HUES64 (cell line): Measurements from ENCODE around the gene PLXNA1.

Source experiments
- H3K27ac ChIP-seq: 2 replicates; pipeline ENCODE4 v1.7.0; 2013; ENCODE audit warnings: low read depth, low read length, inconsistent platforms
- H3K27me3 ChIP-seq: 2 replicates; pipeline ENCODE4 v1.6.1; 2013; ENCODE audit warnings: mild to moderate bottlenecking, low read length; ENCODE audit not compliant: insufficient read depth
- H3K36me3 ChIP-seq: 2 replicates; pipeline ENCODE4 v1.6.1; 2013; ENCODE audit warnings: mild to moderate bottlenecking, low read length; ENCODE audit not compliant: insufficient read depth
- H3K4me1 ChIP-seq: 2 replicates; pipeline ENCODE4 v1.6.1; 2013; ENCODE audit warnings: mild to moderate bottlenecking, low read length, moderate library complexity; ENCODE audit not compliant: insufficient read depth
- H3K4me3 ChIP-seq: 2 replicates; pipeline ENCODE4 v1.5.1; 2013; ENCODE audit warnings: mild to moderate bottlenecking, low read length, moderate library complexity
- H3K9ac ChIP-seq: 2 replicates; pipeline ENCODE4 v1.6.1; 2013; ENCODE audit warnings: mild to moderate bottlenecking, low read depth, low read length
- H3K9me3 ChIP-seq: 2 replicates; pipeline ENCODE4 v1.6.1; 2013; ENCODE audit warnings: low read depth, low read length; ENCODE audit not compliant: insufficient read depth
- WGBS: fragments of 150-250, 120-280 bp; methylation state at CpG from one replicate; pipeline ENCODE4 v1.1.7; 2013; ENCODE audit warnings: missing lambda C conversion rate; 5-methylcytosine and 5-hydroxymethylcytosine counted together

PLXNA1 gene

DNA sequence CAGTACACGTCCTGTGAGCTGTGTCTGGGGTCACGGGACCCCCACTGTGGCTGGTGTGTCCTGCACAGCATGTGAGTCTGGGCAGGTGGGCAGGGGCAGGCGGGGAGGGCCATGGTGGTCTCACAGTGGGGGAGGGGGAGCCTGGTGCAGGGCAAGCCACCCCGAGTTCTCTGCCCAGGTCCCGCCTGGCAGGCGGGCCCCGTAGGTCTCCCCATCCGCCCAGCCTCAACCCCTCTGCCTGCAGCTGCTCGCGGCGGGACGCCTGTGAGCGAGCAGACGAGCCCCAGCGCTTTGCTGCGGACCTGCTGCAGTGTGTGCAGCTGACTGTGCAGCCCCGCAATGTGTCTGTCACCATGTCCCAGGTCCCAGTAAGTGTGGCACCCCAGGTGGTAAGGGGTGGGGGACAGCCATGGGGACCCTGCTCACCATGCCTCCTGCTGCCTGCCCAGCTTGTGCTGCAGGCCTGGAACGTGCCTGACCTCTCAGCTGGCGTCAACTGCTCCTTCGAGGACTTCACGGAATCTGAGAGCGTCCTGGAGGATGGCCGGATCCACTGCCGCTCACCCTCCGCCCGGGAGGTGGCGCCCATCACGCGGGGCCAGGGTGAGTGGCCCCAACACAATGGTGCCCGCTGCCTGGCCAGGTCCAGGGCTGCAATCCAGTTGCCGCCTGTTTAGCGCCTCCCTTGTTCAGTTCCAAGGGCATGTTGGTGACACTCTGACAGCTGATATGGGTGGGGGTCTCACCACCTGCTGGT lies 21.9 kb downstream of the PLXNA1 start:
- no peaks in the 10 kb centered on the region for H3K27me3 ChIP-seq
- H3K9me3 ChIP-seq: no peaks in the 10 kb centered on the region
- H3K4me1 ChIP-seq: peaks cover 13% of the 10 kb centered on the region
- H3K27ac ChIP-seq: no peak overlapping the region
- H3K36me3 ChIP-seq: peaks cover 8% of the 10 kb centered on the region; the same call in 1 of the 2 replicates
- H3K4me3 ChIP-seq: no peak overlapping the region
- no peak overlapping the region for H3K9ac ChIP-seq
- WGBS: 93% methylated on average over 32 of the region's 32 CpGs

GRCh38 chr3:127005864-127006500 lies 23.1 kb downstream of the PLXNA1 start:
- Histone ChIP-seq H3K36me3 (peaks cover 8% of the 10 kb centered on the region; the same call in 1 of the 2 replicates), H3K9ac (no peak overlapping the region), H3K4me1 (peaks cover 13% of the 10 kb centered on the region), H3K27ac (no peak overlapping the region), H3K9me3 (no peaks in the 10 kb centered on the region), H3K4me3 (no peak overlapping the region), H3K27me3 (no peaks in the 10 kb centered on the region)
- WGBS: 95% methylated on average over 17 of the region's 17 CpGs

DNA sequence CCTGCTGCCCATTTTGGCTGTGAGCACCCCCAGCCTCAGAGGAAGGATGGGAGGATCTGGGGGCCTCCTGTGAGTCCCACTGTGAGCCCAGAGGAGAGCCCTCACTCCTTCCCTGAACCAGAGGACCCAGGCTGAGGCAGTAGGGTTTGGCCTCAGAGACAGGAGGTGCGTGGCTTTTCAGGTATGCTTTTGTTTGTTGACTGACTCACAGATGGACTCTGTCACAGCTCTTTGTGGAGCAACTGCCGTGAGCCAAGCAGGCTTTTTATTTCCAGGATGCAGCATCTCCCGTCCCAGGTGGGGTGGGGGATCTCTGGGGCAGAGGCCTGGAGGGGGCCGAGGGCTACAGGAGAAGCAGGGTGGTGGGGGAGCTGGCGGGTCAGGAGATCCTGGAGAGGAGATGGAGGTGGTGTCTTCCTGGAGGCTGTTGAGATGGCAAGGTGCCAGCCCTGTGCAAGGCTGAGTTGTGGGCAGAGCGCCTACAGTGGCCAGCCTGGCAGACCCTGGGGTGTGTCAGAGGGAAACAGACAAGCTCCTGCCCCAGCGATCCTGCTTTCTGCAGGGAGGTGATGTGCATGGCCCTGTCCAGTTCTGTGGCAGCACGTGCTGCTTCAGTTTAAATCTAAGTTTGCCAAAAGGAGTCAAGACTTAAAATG lies 24.0 kb downstream of the PLXNA1 start:
- Histone ChIP-seq H3K27me3 (no peaks in the 10 kb centered on the region), H3K9me3 (no peaks in the 10 kb centered on the region), H3K36me3 (peaks cover 16% of the 10 kb centered on the region), H3K4me1 (peaks cover 7% of the 10 kb centered on the region), H3K9ac (no peak overlapping the region), H3K4me3 (no peak overlapping the region), H3K27ac (no peak overlapping the region)
- 96% methylated on average over 8 of the region's 8 CpGs for WGBS

GRCh38 chr3:127008236-127008635 lies 25.3 kb downstream of the PLXNA1 start:
- Histone ChIP-seq H3K27ac (no peak overlapping the region), H3K9ac (no peak overlapping the region; the same call in 1 of the 2 replicates), H3K27me3 (no peaks in the 10 kb centered on the region), H3K9me3 (no peaks in the 10 kb centered on the region), H3K4me1 (no peaks in the 10 kb centered on the region), H3K4me3 (no peak overlapping the region), H3K36me3 (peaks cover 29% of the 10 kb centered on the region)
- WGBS: 92% methylated on average over 10 of the region's 10 CpGs

- Histone ChIP-seq H3K9ac (no peak overlapping the region), H3K36me3 (peaks cover 32% of the 10 kb centered on the region), H3K4me1 (no peaks in the 10 kb centered on the region), H3K9me3 (no peaks in the 10 kb centered on the region), H3K27ac (no peak overlapping the region), H3K27me3 (no peaks in the 10 kb centered on the region), H3K4me3 (no peak overlapping the region)
- 74% methylated on average over 10 of the region's 10 CpGs for WGBS
These were observed 26.6 kb downstream of the PLXNA1 start for GRCh38 chr3:127009531-127009930.

- Histone ChIP-seq H3K4me3 (no peak overlapping the region), H3K27ac (no peak overlapping the region), H3K9me3 (no peaks in the 10 kb centered on the region), H3K36me3 (peaks cover 33% of the 10 kb centered on the region), H3K4me1 (no peaks in the 10 kb centered on the region), H3K9ac (no peak overlapping the region), H3K27me3 (no peaks in the 10 kb centered on the region)
- 94% methylated on average over 8 of the region's 8 CpGs for WGBS
These were observed 28.5 kb downstream of the PLXNA1 start for GRCh38 chr3:127011270-127011992.

DNA sequence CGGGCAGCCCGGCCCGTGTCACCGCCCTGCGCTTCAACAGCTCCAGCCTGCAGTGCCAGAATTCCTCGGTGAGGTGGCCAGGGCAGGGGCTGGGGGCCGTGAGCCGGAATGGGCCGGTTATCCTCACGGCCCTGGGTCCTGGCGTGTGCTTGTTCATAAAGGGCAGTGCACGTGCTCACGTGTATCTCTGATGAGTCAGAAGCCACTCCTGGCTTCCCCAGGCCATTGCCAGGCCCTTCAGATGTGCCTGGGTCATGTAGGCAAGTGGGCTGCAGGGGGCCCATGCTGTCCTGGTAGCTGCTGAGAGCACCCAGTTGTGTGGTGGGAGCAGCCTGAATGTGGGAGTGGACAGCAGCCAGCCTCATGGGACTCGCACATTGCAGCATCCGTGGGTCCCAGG lies 29.2 kb downstream of the PLXNA1 start:
- H3K4me1 ChIP-seq: no peaks in the 10 kb centered on the region
- WGBS: 96% methylated on average over 15 of the region's 15 CpGs
- no peak overlapping the region for H3K4me3 ChIP-seq
- H3K36me3 ChIP-seq: peaks cover 36% of the 10 kb centered on the region
- H3K9ac ChIP-seq: no peak overlapping the region
- no peak overlapping the region for H3K27ac ChIP-seq
- H3K27me3 ChIP-seq: no peaks in the 10 kb centered on the region
- no peaks in the 10 kb centered on the region for H3K9me3 ChIP-seq

DNA sequence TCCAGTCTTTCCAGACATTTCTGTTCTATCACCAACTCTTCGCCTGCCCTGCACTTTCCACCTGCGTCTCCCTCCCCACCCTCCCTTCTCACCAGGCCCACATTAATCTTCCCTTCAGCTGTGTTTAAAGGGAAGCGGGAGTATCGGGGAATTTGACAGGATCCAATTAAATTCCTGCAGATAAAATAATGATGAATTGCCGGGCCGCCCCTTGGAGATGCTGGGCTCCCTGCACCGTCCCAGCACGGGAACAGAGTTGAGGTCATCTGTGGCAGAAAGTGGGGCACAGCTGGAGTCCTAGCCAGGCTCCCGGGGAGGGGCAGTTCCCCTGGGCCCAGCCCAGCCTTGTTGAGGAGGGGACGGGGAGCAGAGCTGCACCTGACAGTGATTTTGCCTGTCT lies 30.3 kb downstream of the PLXNA1 start:
- no peak overlapping the region for H3K4me3 ChIP-seq
- no peak overlapping the region for H3K9ac ChIP-seq
- H3K9me3 ChIP-seq: no peaks in the 10 kb centered on the region
- peaks cover 47% of the 10 kb centered on the region for H3K36me3 ChIP-seq
- H3K4me1 ChIP-seq: no peaks in the 10 kb centered on the region
- no peak overlapping the region for H3K27ac ChIP-seq
- 91% methylated on average over 10 of the region's 10 CpGs for WGBS
- H3K27me3 ChIP-seq: no peaks in the 10 kb centered on the region

GRCh38 chr3:127013758-127014535 lies 31.0 kb downstream of the PLXNA1 start:
- Histone ChIP-seq H3K27ac (no peak overlapping the region), H3K9me3 (no peaks in the 10 kb centered on the region), H3K4me3 (no peak overlapping the region), H3K9ac (no peak overlapping the region), H3K4me1 (no peaks in the 10 kb centered on the region), H3K36me3 (peaks cover 55% of the 10 kb centered on the region), H3K27me3 (no peaks in the 10 kb centered on the region)
- WGBS: 97% methylated on average over 50 of the region's 50 CpGs

DNA sequence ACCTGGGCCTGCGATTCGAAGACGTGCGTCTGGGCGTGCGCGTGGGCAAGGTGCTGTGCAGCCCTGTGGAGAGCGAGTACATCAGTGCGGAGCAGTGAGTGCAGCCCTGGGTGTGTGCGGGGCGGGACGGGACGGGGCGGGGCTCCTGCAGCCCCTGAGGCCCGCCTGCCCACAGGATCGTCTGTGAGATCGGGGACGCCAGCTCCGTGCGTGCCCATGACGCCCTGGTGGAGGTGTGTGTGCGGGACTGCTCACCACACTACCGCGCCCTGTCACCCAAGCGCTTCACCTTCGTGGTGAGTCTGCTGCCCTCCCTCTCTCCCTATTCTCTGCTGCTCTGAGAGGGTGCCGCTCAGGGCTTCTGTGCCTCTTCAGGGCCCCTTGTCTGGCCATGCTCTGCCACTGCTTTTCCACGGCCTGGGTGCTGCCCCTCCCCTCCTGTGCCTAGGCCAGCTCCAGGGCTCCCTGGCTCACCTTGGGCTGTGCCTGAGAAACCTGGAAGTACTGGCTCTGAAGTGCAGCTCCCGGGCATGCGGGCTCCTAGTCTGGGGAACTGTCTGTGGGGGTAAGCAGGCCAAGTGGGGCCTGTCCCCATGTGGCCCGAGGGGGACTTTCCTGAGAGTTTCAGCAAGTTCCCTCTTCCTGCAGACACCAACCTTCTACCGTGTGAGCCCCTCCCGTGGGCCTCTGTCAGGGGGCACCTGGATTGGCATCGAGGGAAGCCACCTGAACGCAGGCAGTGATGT lies 31.8 kb downstream of the PLXNA1 start:
- 96% methylated on average over 35 of the region's 35 CpGs for WGBS
- Histone ChIP-seq H3K27ac (no peak overlapping the region), H3K9ac (no peak overlapping the region), H3K36me3 (peaks cover 62% of the 10 kb centered on the region), H3K4me3 (no peak overlapping the region), H3K9me3 (no peaks in the 10 kb centered on the region), H3K27me3 (no peaks in the 10 kb centered on the region), H3K4me1 (no peaks in the 10 kb centered on the region)
